HG03159 (cell line): ENCODE measurements around the gene MRGPRE.

Experiments
- ATAC-seq: cut with Tn5 transposase; IDR thresholded peaks from one replicate; pipeline ENCODE4 v1.9.1; 2021; ENCODE audit warnings: mild to moderate bottlenecking, moderate library complexity; ENCODE audit not compliant: unreplicated experiment

Gene MRGPRE

DNA sequence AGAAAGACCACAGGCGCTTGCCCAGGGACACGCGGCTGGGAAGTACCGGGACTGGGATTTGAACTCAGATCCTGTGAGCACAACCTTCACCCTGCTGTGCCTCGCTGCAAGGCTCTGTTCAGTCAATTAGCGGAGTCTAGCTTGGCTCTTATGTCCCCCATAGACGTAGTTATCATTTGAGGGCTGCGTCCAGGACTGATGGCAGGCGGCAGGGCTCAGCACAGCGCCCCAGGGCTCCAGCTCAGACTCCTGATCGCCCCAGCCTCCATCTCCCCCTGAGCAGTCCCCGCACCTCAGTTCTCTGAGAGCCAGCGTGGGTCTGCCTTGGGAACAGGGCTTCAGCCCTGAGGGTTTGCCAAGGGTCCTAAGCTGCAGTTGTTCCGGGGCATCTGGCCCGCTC lies 33.4 kb downstream of the MRGPRE start:
- ATAC-seq, result no peak

DNA sequence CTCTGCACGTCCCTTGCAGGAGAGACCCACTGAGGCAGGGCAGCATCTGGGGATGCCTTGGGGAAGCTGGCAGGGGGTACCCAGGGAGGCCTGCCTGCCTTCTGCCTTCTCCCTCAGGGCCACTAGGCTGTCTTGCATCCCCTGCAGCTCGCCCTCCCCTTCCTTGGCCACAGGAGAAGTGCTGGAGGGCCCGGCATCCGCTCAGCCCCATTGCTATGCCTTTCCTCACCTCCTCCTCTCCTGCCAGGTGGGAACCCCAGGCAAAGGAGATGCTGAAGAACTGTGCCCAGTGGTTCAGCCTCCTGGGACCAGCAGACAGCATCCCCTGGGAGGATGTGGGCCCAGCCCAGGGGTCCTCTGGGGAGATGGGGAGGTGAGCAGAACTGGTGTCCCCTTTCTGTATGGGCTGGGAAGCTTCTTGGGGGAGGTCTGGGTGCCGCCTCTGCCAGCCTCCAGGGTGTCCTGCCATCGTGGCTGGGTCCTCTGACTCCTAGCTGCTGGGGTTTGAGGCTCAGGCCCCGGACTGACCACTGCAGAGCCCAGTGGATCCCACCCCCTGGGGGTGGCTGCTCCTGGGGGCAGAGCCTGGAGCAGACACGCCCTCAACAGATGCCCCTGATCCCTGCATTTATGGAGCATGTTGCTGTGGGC lies 34.2 kb downstream of the MRGPRE start:
- no peak for ATAC-seq

GRCh38 chr11:3197044-3197695 lies 35.0 kb downstream of the MRGPRE start:
- no peak for ATAC-seq

DNA sequence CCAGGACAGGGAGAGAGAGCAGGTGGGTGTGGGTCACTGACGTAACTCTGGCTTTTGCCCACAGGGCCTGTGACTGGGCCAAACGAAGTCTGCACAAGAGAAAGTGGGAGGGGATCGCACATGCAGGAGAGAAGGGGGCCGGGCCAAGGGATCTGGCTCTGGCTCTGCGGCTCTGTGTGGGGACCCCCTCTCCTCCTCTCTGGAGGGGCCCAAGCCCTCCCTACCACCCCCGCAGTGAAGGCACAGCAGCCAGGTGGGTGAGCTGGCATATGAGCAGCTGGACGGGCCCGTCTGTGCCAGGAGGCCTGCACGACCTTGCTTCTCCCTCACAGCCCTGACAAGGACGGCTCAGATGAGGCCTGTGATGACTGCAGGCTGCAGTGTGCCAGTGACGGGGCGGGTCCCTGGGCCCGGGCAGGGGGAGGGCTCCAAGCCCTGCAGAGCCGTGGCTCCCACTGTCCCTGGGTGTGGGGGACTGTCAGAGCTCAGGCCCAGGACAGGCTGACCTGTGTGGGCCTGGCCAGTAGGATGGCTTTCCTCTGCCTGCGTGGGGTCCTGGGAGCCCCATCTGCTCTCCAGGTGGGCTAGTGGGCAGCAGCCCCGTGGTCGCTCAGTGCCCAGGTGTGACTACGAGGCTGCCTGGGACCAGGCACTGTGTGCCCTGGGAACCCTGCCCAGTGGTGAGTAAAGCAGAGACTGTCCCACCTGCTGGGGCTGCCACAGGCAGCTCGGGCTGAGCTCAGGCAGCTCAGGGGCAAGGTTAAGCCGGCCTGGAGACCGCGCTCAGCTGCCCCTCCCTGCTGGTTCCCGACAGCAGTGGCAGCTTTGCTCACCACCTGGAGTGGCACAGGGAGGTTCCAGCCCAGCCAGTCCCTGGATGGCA lies 35.8 kb downstream of the MRGPRE start:
- ATAC-seq, result no peak

- ATAC-seq, result no peak
Measured at GRCh38 chr11:3195251-3196160, 36.7 kb downstream of the MRGPRE start.

DNA sequence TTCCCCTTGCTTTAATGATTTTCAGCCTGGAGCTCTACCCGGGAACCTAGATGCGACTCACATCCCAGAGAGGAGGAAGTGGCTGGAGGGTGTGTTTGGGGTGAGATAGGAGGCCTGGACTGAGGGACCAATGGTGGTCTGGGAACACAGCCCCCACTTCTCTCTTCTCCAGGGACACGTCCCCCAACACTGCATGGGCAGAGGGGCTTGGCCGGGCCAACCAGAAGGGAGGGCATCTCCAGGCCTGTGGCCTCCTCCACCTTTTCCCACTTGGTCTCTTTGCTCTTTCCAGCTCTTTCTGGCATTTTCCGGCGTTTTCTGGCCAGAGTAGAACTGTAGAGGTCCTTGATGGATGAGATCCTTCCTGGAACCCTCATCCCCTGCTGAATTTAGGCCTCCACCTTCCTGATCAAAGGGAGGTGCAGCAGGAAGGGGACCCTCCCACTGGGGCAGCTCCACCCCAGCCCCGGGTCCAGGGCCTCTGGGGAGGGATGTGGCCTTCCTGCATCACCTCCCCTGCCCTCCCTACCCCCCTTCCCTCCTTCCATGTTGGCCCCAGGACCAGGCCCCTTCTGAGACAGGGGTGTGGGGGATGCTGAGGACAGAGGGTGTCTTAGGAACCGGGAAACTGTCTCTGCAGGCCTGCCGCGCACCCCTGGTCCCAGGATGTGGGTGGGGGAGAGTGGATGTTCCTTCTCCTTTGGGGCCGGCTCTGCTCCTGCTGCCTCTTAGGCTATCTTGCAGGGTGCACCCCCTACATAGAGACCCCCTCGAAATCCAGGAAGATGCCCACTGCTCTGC lies 38.0 kb downstream of the MRGPRE start:
- no peak for ATAC-seq

DNA sequence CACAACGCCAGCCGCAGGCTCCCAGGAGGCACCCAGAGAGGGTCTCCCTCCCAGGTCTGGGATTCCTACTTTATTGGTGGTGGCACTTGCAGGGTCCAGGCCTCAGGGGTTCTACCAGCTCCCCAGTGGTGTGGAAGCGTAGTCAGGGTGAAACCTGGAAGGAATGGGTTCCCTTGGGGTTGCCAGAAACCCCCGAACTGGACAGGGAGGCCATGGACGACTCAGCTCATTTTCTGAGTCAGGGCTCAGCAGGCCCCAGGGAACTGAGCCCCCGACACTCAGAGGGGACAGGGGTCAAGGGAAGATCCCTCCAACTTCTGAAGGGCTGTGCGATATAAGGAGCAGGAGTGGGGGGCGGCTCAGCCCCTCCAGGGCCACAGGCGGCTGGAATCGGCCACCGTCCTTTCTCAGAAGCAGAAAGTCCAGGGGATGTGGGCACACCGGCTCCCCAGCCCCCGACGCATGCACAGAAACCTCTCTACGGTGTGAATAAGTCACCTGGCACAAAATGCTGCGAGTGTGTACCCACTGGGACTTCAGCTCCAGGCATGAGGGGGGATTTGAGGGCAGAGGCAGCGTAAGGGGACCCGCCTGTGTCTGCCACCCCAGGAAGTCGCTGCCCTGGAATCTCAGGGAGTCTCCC lies 38.7 kb downstream of the MRGPRE start:
- no peak for ATAC-seq

DNA sequence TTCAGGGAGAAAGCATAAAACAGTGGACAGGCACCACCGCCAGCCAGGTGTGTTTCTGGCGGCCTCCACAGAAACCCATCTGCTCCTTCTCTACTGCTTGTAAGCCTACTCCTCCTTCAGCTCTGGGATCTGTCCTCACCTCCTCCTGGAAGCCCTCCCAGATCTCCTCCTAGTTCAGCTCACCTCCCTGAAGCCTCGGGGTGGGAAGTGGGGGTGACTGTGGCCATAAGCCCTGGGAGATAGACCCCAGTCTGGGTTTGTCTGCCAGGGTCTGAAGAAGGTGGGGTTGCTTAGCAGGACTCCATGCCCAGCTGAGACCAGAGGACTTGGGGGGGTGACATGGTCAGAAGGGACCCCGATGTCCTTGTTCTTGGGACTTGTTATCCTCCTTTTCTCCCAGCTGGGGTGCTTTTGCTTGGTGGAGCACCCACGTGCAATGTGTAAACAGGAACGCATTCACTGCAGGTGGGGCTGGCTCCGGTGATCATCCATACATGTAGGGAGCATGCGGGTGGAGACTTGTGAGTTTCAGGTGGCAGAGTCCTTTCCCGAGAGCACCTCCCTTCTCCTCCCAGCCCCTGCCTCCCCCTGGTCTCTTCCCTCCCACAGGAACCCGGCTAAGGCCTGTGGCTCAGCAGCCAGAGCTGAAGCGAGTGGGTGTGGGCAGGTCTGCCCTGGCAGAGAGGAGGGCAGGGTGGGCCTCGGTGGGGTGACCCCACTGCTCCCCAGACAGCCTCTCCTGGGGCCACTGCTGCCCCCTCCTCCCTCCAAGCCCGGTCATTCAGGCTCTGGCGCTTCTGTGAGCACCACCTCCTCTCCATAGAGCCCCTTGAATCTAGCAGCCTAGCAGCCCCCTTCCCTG lies 39.5 kb downstream of the MRGPRE start:
- ATAC-seq, result no peak

DNA sequence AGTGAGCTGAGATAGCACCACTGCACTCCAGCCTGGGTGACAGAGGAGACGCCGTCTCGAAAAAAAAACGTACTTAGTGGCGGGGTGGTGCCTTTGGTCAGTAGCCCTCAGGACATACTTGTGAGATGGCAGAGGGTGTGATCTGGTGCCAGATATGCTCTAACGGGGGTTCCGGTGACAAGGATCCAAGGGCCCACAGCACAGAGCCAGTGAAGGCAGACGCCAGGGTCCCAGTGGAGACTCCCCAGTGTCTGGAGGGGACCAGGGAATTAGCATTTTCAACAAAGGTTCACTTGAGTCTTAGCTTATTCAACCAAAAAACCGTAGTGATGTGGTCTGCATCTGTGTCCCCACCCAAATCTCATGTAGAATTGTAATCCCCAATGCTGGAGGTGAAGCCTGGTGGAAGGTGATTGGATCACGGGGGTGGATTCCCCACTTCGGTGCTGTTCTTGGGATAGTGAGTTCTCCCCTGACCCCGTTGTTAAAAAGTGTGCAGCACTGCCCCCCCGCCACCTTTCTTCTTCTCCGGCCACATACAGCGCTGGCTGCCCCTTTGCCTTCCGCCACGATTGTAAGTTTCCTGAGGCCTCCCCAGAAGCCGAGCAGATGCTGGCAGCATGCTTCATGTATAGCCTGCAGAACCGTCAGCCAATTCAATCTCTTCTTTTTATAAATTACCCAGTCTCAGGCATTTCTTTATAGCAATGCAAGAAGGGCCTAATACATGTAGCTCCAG lies 40.5 kb downstream of the MRGPRE start:
- no peak for ATAC-seq

- no peak for ATAC-seq
Measured at GRCh38 chr11:3190600-3190999, 41.6 kb downstream of the MRGPRE start.

DNA sequence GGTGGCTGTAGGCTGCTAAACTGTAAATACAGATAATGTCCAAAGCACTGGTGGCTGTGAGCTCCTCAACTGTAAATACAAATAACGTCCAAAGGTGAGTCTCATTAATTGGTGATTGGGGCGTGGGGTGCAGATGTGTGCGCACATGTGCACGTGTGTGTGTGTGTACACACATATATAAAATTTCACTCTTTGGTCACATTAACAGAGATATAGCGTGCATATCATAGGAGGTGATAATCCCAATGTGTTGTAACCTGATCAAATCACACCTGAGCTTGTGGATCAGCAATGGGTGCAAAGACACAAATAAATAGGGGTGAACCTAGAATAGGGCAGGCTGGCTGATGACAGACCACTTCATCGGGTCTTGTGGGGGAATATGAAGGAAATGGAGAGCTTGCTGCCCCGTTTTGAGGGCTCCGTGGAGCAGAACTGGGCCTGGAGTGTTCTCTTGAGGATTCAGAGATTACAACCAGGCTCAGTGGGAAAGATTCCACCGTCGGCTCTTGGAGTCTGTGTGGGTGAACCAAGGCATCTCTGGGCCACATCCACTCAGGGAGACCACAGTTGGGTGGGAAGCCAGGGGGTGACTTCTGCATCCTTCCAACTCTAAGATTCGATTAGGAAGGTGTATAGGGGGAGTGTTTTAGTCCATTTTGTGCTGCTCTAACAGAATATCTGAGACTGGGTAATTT lies 42.2 kb downstream of the MRGPRE start:
- no peak for ATAC-seq

- no peak for ATAC-seq
Measured at GRCh38 chr11:3189196-3189843, 42.9 kb downstream of the MRGPRE start.

- ATAC-seq, result no peak
Measured at GRCh38 chr11:3188496-3189195, 43.6 kb downstream of the MRGPRE start.

- no peak for ATAC-seq
Measured at GRCh38 chr11:3186166-3186953, 45.9 kb downstream of the MRGPRE start.

DNA sequence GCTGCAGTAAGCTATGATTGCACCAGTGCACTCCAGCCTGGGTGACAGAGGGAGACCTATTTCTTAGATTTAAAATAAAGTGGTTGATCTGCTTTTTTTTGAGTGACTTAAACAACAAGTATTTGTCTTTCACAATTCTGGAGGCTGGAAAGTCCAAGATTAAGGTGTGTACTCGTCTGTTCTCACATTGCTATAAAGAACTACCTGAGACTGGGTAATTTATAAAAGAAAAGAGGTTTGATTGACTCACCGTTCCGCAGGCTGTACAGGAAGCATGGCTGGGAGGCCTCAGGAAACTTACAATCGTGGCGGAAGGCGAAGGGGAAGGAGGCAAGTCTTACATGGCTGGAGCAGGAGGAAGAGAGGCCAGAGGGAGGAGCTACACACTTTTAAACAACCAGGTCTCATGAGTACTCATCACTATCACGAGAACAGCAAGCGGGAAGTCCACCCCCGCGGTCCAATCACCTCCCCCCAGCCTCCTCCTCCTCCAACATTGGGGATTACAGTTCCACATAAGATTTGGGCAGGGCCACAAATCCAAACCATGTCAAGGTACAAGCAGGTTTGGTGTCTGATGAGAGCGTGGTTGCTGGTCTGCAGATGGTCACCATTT lies 47.4 kb downstream of the MRGPRE start:
- no peak for ATAC-seq
